GM21515 (cell line): Measurements from ENCODE around the gene OPN4.

ENCODE experiments used
- ATAC-seq: cut with Tn5 transposase; IDR thresholded peaks from one replicate; pipeline ENCODE4 v1.9.1; 2021; ENCODE audit not compliant: unreplicated experiment

Gene OPN4

DNA sequence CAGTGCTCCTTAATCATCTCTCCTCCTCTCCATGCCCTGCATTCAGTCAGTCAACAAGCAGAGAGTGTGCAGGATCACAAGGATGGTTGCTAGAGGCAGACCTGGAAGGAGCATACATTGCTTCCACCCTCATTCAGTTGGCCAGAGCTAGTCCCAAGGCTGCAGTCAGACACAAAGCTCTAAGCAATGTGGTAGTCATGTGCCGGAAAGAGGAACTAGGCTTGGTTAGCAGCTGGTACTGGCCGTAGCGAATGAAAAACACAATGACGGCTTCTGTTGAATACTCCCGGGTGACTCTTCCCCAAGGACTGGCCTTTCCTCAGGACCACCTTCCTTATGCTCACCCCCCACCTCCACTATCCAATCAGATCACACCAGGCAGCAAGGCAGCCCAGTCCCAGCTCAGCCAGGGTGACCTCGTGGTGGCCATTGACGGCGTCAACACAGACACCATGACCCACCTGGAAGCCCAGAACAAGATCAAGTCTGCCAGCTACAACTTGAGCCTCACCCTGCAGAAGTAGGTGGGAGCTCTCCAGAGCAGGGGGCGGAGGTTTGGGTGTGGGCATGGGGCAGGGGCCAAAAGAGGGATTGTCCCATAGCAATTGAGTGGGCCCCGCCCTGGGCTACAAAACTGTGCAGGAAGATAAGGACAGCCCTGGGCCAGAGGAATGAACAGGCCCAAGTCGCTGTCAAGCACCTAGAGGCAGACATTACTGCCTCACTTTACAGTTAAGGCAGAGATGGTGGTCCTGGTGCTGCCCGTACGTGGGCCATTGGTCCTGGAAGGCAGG is 24.8 kb downstream of the OPN4 start:
- no peak for ATAC-seq

DNA sequence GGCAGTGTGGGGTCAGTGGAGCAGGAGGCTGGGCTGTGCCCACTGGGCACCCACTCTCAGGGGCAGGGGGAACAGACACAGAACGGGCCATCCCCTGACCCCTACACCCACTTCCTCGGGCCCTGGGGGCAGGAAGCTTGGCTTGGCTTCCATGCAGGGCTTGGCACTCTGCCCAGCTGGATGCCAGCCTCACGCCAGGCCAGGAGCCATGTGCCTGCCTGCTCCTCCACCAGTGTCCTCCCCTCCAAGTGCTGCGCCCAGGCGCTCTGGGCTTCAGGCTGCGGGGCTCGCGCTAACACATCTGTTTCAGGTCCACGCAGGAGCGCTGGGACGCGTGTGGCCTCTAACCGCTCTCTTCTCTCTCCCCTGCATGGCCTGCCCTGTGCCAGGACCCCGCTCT is 26.7 kb downstream of the OPN4 start:
- ATAC-seq: no peak

DNA sequence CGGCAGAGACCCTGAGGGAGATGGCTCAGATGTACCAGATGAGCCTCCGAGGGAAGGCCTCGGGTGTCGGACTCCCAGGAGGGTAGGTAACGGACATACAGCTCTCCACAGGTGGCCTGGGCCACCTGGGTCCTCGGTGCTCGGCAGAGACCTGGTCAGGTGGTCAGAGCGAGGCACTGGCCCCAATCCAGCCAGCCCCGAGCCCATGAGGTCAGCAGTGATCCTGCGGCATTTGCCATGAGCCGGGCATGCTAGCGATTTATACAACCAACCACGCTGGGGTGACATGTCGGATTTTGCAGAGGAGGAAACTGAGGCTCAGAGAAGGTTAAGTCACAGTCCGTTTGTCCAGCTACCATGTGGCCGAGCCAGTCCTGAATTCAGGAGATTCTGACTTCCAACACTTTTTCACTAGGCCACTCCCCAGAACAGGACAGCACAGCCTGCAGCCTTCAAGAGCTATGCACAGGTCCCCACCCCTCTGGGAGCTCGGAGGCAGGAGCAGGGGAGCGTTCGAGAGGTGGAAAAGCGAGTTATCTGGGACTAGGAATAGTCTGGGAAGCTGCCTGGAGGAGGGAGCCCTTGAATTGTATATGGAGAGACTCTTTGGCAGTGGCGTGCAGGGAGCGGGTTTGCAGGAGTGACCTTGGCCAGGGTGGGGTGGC is 27.5 kb downstream of the OPN4 start:
- ATAC-seq: no peak

GRCh38 chr10:86682675-86683074 is 28.3 kb downstream of the OPN4 start:
- no peak for ATAC-seq

DNA sequence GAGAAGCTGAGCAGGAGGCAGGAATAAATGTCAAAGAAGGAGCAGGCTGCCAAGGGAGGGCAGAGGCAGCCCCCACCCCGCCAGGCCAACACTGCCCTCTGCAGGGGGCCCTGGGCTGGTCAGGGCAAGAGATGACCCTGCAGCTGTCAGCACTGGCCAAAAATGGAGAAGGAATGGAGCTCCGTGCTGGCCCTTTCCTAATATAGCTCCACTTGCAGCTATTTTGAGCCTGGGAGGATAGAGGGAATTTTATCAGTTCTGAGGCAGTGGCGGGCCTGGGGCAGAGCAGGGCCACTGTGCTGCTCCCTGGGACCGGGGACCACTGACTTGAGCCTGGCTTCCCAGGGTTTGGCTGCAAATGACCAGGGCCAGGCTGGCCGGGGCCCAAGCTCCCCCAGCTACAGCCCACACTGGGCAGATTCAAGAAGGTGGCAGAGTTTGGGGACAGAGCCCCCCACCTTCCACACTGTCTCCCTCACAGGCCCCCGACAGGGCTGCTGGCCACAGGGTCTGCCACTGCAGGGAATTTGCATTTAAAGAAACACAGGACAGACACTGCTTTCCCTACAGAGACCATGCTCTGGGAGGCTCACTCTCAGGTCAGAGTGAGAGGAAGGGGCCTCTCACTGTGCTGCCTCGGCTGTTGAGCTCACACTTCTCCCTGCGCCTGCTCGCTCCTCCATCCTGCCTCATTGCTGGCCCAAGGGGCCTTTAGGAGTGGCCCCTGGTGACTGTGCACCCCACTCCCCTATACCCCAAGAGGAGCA is 30.2 kb downstream of the OPN4 start:
- no peak for ATAC-seq

DNA sequence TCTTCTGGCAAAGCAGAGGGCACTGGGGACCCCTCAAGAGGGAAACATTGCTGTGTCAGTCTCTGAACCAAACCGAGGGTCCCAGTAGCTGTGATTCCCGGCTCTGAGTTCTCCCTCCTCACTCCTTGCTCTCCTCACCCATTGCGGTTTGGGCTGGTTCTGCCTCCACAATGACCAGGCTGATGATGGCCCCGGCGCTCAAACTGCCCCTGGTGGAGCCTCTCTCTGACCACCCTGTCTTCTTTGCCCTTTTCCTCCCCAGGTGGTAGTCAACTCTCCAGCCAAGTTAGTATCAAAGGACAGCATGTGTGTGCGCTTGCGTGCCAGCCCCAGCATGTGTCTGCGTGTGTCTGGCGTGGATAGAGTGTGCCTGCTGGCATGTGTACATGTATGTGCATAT is 31.1 kb downstream of the OPN4 start:
- no peak for ATAC-seq

- no peak for ATAC-seq
These were observed 31.7 kb downstream of the OPN4 start for GRCh38 chr10:86685893-86686632.

DNA sequence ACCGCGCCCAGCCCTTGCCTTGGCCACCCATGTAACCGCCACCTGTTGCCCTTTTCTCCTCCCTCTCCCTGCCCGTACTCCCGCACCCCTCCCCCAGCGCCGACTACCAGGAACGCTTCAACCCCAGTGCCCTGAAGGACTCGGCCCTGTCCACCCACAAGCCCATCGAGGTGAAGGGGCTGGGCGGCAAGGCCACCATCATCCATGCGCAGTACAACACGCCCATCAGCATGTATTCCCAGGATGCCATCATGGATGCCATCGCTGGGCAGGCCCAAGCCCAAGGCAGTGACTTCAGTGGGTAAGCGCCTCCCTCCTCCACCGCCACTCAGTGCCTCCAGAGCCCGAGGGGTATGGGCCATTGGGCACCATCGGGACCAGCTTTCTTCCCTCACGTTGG is 32.6 kb downstream of the OPN4 start:
- ATAC-seq: no peak

GRCh38 chr10:86687750-86688149 is 33.4 kb downstream of the OPN4 start:
- ATAC-seq: no peak

DNA sequence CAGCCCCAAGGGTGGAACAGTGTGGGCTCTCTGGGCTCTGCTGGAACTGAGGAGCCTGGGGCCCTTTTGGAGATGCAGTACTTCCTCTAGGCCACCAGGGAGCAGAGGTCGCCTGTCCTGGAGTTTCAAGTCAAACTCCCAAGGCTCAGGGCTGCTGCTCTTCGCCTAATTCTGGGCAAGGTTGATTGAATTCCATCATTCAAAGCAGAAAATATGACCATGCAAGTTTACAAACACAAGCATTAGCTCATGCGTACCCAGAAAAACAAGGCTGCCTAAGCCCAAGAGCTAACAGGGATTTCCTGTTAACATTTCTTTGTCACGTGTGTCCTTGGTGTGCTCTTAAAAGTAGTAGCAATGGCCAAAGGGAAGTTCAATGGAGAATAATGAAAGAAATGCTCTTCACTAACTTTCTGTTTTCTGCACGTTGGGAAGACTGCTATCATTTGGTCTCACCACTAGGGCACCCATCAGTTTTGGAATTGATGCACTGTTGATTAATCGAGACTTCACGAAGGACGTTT is 34.1 kb downstream of the OPN4 start:
- peak; percentile 81 for ATAC-seq

DNA sequence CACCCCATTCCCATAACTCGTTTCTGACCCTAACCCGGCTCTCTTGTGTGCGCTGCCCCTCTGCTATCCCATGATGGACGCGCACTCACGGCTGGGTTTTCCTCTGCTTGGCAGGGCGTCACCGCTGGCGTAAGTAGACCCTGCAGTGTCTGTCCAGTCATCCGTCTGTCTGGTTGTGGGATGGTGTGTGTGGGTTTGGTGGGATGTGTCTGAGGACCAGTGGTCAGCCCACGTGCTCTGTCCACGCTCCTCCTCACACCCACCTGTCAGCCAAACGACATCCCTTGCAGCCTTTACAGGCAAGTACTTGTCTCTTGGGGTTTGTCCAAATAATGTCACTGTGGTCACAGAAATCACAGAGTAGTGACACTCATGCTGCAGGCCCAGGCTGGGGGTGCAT is 34.8 kb downstream of the OPN4 start:
- no peak for ATAC-seq

- no peak for ATAC-seq
These were observed 35.9 kb downstream of the OPN4 start for GRCh38 chr10:86690231-86690630.

- no peak for ATAC-seq
These were observed 36.3 kb downstream of the OPN4 start for GRCh38 chr10:86690657-86691084.

GRCh38 chr10:86691333-86692022 is 37.1 kb downstream of the OPN4 start:
- ATAC-seq: no peak

GRCh38 chr10:86692023-86692514 is 37.7 kb downstream of the OPN4 start:
- no peak for ATAC-seq

DNA sequence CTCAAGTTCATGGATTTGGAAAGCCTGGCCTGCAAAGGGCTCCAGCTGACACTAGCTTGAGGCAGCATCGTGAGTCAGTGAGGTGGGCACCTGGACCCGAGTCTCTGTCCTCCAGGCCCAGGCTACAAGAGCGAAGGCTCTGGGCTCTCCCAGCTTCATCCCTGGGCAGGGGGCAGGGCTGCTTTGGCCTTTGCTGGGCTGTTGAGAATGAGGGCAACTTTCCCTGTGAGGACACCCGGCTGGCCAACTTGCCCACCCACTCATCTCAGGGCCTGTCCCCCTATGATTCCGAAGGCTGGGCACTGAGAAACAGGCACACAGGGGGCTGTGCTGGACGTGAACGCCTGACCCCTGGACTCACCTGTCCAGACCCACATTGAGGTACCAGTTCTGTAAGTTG is 38.3 kb downstream of the OPN4 start:
- ATAC-seq: no peak

- ATAC-seq: no peak
These were observed 38.9 kb downstream of the OPN4 start for GRCh38 chr10:86693275-86693674.

DNA sequence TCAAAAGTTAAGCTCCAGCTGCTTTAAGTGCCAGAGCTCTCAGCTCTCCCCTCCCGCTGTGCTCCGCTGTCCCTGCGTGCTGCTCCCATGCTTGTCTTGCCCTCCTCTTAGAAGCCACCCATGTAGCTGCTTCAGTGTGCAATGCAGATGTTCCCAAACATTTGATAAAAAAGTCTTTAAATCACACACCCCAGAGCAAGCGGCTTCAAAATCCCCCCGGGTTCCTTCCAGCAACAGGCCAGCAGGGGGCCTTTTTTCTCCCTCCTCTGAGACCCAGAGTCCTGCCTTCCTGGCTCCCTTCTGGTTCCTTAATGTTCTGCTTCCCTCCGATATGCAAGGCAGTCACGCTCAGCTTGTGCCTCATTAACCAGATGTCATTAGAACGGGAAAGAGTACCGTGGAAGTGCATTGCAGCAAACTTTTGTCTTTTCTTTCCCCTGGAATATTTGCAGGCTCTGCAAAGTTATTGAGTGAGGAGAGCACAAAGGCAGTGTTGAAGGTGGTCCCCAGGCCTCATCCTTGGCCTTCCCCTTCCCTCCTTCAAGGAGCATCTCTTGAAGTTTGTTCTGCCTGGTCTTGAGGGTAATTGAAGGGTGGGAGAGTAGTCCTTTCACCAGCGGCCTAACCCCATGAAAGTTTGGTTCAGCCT is 39.5 kb downstream of the OPN4 start:
- ATAC-seq: no peak

GRCh38 chr10:86698207-86698940 is 44.0 kb downstream of the OPN4 start:
- no peak for ATAC-seq
